Measurements from ENCODE around the gene ADGRE3.

DNA sequence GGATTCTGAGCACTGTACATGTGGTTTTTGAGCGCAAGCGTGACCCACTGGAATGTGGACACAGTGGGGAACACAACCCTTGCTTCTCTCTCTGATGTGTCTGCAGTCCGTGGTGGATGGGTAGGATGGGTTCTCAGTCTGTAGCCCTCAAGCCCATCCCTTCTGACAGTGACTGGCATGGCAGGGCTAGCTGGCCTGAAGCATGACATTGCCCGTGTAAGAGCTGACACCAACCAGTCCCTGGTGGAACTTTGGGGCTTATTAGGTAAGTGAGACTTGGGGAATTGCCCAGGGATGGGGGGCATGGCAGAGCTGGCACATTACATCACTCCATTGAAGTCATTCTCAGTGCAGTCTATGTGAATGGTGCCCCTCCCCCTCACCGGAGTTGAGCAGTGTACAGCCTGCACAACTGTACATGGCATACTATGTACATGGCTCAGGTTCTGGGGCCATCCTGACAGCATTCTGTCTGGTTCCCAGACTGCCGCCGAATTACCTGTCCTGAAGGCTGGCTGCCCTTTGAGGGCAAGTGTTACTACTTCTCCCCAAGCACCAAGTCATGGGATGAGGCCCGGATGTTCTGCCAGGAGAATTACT, 75.0 kb downstream of the ADGRE3 start:
- TF ChIP-seq, protein P1, sequence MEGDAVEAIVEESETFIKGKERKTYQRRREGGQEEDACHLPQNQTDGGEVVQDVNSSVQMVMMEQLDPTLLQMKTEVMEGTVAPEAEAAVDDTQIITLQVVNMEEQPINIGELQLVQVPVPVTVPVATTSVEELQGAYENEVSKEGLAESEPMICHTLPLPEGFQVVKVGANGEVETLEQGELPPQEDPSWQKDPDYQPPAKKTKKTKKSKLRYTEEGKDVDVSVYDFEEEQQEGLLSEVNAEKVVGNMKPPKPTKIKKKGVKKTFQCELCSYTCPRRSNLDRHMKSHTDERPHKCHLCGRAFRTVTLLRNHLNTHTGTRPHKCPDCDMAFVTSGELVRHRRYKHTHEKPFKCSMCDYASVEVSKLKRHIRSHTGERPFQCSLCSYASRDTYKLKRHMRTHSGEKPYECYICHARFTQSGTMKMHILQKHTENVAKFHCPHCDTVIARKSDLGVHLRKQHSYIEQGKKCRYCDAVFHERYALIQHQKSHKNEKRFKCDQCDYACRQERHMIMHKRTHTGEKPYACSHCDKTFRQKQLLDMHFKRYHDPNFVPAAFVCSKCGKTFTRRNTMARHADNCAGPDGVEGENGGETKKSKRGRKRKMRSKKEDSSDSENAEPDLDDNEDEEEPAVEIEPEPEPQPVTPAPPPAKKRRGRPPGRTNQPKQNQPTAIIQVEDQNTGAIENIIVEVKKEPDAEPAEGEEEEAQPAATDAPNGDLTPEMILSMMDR (optimal IDR thresholded peaks at IDR 0.05 in 1 of 3, IDR thresholded peaks at IDR 0.05 in 1 of 3, conservative IDR thresholded peaks at IDR 0.05 in 1 of 3; ENCODE audit: extremely low read depth in 1 of 3, insufficient read depth in 2 of 3, low read length in 3 of 3) = no peak
- no peak for TF ChIP-seq EZH2 (IDR thresholded peaks at IDR 0.05; ENCODE audit: low read length)

Data from keratinocyte (primary cell).